ENCODE measurements around the gene DLGAP1. TPM values are rescaled to one million over a fixed set of nuclear protein-coding genes. Genes with fewer than 3 reads are reported as not detected.
"Not testable (repeated sequence)": the region's sequence is repeated elsewhere in the genome, so short reads cannot be mapped to it uniquely, and the experiment has no call there.

The DLGAP1 gene
- total RNA-seq, 1 experiment from 2014 or later: 0.39 TPM

- ChIA-PET POLR2A (interaction anchor here (0.9 to 10.2 kb wide), 6 partner anchors 9 to 59 kb away, joined by 5 to 126 read pairs (median 34); no protein-coding TSS in a partner anchor), CTCF (interaction anchor here (2.3 kb wide), 1 partner anchor 59 kb away, joined by 6 read pairs; no protein-coding TSS in a partner anchor), RAD21 (ENCODE audit: low non-redundant PET in 1 of 2, low total read pairs in 2 of 2, uncharacterized antibody in 2 of 2, unreplicated experiment in 2 of 2) (interaction anchor here in 1 of 2 experiments (0.9 kb wide), 1 partner anchor 10 kb away, joined by 7 read pairs; no protein-coding TSS in a partner anchor)
- no peak overlapping the region for H2AFZ ChIP-seq (ENCODE audit: low read depth, low read length, poor library complexity, severe bottlenecking)
- H3K4me3 ChIP-seq (replicated peaks in 1 of 2; ENCODE audit: low read depth in 1 of 2, low read length in 2 of 2): no peak overlapping the region
- H3K27ac ChIP-seq (ENCODE audit: low read depth, low read length): peak overlapping the region; percentile 100
- ATAC-seq: no peak
- intact Hi-C loops (cut with micrococcal nuclease): no loop called here
- H3K9me3 ChIP-seq (ENCODE audit: control insufficient read depth in 1 of 2, insufficient read depth in 1 of 2, low read depth in 1 of 2, low read length in 2 of 2): no peaks in the 10 kb centered on the region
- H3K4me1 ChIP-seq (ENCODE audit: control insufficient read depth in 1 of 2, insufficient read depth in 2 of 2, low read length in 2 of 2): peaks cover 80 to 99% of the 10 kb centered on the region in 2 experiments
- no peak for DNase-seq (ENCODE audit: low read depth, low spot score)
- no peaks in the 10 kb centered on the region for H3K9me2 ChIP-seq (ENCODE audit: insufficient read depth)
- TF ChIP-seq ATF3 (IDR thresholded peaks at IDR 0.05) (no peak), ZFX (IDR thresholded peaks at IDR 0.05) (no peak), EZH2 (IDR thresholded peaks at IDR 0.05) (no peak), RAD21 (IDR thresholded peaks at IDR 0.05; ENCODE audit: low read depth) (no peak), POLR2A (IDR thresholded peaks at IDR 0.05; ENCODE audit: borderline replicate concordance, extremely low read depth, insufficient read depth, insufficient read length) (no peak)
- no TSS peak for BruUV-seq (replicated peaks)
- H3K9ac ChIP-seq (ENCODE audit: low read length): peak overlapping the region; percentile 17; the same call in 1 of the 2 replicates
- H3K27me3 ChIP-seq (ENCODE audit: insufficient read depth, low read length): no peaks in the 10 kb centered on the region
- H3K4me2 ChIP-seq (ENCODE audit: low read length): no peak overlapping the region
- peaks cover 0 to 5% of the 10 kb centered on the region in 2 experiments; a peak in 1 of 4 replicates for H3K36me3 ChIP-seq (ENCODE audit: control insufficient read depth in 1 of 2, insufficient read depth in 2 of 2, low read length in 2 of 2)
- H3K79me2 ChIP-seq (ENCODE audit: insufficient read depth, low read length): peaks cover 58% of the 10 kb centered on the region
- H4K20me1 ChIP-seq (ENCODE audit: insufficient read depth): no peaks in the 10 kb centered on the region
Observed at GRCh38 chr18:3607309-3608098, 847.6 kb downstream of the DLGAP1 start.

GRCh38 chr18:3606863-3607262 lies 848.2 kb downstream of the DLGAP1 start:
- Histone ChIP-seq H3K27ac (ENCODE audit: low read depth, low read length) (peak overlapping the region; percentile 100), H3K4me1 (ENCODE audit: control insufficient read depth in 1 of 2, insufficient read depth in 2 of 2, low read length in 2 of 2) (peaks cover 84 to 99% of the 10 kb centered on the region in 2 experiments), H3K9ac (ENCODE audit: low read length) (peak overlapping the region; percentile 17; the same call in 1 of the 2 replicates), H3K79me2 (ENCODE audit: insufficient read depth, low read length) (peaks cover 58% of the 10 kb centered on the region)
- H3K9me2 ChIP-seq (ENCODE audit: insufficient read depth); H2AFZ ChIP-seq (ENCODE audit: low read depth, low read length, poor library complexity, severe bottlenecking); H3K9me3 ChIP-seq (ENCODE audit: control insufficient read depth in 1 of 2, insufficient read depth in 1 of 2, low read depth in 1 of 2, low read length in 2 of 2); H4K20me1 ChIP-seq (ENCODE audit: insufficient read depth); H3K4me2 ChIP-seq (ENCODE audit: low read length); H3K27me3 ChIP-seq (ENCODE audit: insufficient read depth, low read length); BruUV-seq (replicated peaks); intact Hi-C loops (cut with micrococcal nuclease); H3K36me3 ChIP-seq (ENCODE audit: control insufficient read depth in 1 of 2, insufficient read depth in 2 of 2, low read length in 2 of 2); DNase-seq (ENCODE audit: low read depth, low spot score); RAD21 ChIA-PET (ENCODE audit: low non-redundant PET in 1 of 2, low total read pairs in 2 of 2, uncharacterized antibody in 2 of 2, unreplicated experiment in 2 of 2); H3K4me3 ChIP-seq (replicated peaks in 1 of 2; ENCODE audit: low read depth in 1 of 2, low read length in 2 of 2); CTCF ChIA-PET; ATAC-seq: not testable (repeated sequence)
- POLR2A ChIA-PET: interaction anchor here (1.9 to 10.2 kb wide), 6 partner anchors 10 to 59 kb away, joined by 9 to 126 read pairs (median 34); no protein-coding TSS in a partner anchor

All from HCT116 (cell line).